Stimulated activated CD8-positive, alpha-beta memory T cell treated with anti-CD3 and anti-CD28 coated beads, Interleukin-15, amount 100 ng/mL, for 4 hours (primary cell): Measurements from ENCODE around the gene LNPEP.
"Not testable (repeated sequence)": the region's sequence is repeated elsewhere in the genome, so short reads cannot be mapped to it uniquely, and the experiment has no call there.

Experiments
- DNase-seq, 2 donors: peaks; one replicate each; pipeline ENCODE4 v3.0.0-alpha.2; 2020; ENCODE audit warnings: low read depth in 2 of 2

The LNPEP gene

GRCh38 chr5:96930058-96930457, 5.8 kb upstream of the LNPEP start:
- no peak for DNase-seq

- DNase-seq: no peak
Observed at GRCh38 chr5:96930589-96930988, 5.3 kb upstream of the LNPEP start.

DNA sequence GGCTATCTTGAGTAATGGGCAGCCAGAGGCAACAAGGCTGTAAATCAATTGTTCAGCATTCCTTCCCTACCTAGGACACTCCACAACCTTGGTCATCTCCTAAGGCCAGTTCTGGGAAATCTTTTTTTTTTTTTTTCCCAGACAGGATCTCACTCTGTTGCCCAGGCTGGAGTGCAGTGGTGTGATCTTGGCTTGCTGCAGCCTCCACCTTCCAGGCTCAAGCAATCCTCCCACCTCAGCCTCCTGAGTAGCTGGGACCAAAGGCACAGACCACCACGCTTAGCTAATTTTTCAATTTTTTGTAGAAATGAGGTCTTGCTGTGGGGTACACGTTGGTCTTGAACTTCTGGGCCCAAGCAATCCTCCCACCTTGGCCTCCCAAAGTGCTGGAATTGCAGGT, 4.8 kb upstream of the LNPEP start:
- not testable (repeated sequence) for DNase-seq

DNA sequence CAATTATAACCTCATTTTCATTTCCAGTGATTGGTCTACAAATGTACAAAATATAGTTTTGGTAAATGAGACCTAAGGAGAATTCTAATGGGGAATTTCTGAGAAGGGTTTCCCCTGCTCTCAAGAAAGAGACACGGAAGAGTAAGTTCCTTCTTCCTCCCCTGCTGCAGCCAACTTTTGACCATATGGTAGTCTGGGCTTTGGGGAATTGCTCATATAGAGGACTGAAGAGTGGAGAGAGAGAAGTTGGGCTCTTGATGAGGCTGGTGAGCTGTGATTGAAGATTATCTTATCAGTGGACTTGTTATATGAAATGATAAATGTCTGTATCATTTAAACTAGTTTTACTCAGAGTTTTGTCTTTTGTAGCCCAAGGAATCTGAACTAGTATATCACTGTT, 4.3 kb upstream of the LNPEP start:
- DNase-seq: no peak

DNA sequence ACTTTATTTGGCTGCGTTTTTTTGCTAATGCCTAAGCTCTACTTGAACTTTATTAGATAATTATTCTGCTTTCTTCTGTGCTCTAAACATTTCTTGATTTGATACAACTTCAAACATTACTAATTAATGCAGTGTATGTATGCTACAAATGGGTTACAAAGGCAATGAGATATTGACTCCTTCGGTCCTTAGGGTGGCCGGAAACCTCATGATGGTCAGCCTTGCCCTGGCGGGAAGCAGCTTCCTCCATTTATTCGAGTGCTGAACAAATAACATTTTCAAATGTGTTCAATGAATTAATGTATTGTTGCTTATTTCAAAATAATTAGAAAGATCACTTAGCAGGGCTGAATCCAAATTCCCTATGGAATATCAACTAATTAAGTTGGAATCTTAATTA, 3.9 kb upstream of the LNPEP start:
- no peak for DNase-seq

DNA sequence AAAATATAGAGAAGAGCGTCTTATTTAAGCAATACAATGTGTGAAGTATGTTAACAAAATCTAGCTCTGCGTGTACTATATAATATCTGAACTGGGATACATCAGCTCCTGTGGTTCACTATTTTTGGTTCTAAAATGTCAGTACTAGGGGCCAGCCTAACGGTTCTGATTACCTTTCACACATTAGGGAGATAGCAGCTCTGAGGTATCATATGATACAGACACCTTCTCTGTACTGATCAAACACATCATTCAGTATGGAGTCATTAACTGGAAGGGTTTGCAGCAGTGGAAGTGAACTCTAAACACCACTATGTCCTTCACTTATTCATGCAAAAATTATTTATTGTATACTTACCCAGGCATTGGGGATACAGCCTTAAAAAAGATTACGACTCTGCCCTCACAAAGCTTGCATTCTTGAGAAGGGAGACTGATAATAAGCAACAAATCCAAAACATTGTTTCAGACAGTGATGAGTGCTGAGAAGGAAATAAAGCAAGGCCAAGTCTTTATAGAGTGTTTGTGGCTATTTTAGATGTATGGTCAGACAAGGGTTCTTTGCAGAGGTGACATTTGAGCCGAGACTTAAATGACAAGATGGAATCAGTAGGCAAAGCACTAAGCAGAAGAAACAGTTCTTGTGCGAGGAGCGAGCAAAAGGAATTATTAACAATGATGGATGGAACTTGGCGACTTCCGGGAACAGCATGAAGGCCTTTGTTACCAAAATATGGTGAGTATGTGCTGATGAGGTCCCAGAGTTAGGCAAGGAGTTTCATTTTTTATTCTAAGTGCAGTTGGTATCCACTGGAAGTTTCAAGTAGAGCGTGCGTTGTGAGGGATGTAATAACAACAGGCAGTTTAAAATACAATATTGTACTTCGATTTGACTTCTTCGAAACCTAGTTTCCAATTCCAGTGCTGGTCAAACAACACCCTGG, 1.8 kb upstream of the LNPEP start:
- no peak for DNase-seq

GRCh38 chr5:96934708-96935558, 947 bp upstream of the LNPEP start:
- peak; percentile 81 to 87 for DNase-seq

DNA sequence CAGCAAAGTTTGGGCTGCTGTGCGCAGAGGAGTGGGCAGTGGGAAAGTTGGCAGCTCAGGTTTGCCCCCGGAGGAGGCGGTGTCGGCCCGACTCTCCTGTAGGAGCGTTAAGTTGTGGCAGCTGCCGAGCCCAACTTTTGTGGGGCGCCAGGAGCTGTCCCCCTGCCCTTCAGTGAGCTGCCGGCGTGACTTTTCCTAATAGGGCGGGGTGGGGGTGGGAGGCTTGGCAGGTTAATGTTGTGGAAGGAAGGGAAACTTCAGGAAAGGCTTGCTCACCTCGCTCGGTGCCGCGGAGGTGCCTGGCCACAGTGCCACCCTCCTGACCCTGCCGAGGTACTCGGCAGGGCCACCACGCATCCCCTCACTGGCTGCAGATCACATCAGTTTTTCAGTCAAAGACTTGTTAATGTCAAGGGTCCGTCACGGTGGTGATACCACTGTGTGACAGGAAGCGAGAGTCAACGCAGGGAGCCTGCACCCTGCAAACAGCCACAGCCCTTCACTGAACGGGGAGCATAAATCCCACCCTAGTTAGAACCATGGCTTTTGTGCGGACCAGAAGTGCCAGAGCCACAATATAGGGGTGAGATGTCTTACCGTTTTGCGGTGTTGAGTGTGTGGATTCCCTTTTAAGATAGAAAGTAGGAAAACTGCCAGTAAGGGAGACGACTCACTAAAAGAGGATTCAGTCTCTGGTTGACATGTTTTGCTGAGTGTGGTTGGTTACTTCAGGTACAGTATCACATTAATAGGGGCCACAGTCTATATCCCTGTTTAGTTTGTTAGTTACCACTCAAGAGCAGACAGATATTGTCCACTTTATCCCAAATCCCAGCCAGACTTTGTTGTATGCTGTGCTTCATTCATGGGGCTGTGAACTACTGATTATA, 796 bp downstream of the LNPEP start:
- DNase-seq: peak; percentile 7 to 23

DNA sequence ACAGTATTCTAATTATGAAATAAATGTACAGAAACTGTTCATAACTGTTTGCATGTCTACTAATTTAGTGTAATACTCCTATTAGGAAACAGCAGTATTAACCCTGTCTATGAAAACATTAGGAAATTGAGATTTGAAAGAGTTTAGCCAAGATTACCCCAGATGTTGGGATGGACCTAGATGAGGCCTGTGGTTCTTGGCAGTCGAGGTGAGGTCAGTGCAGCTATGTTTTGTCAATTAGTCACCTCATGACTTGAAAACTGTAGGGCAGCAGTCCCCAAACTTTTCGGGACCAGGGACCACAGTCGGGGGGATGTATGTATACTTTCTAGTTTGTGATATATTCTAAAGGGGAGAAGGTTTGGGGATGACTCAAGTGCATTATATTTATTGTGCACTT, 4.7 kb downstream of the LNPEP start:
- DNase-seq: no peak

- no peak for DNase-seq
Observed at GRCh38 chr5:96941140-96941539, 5.3 kb downstream of the LNPEP start.

DNA sequence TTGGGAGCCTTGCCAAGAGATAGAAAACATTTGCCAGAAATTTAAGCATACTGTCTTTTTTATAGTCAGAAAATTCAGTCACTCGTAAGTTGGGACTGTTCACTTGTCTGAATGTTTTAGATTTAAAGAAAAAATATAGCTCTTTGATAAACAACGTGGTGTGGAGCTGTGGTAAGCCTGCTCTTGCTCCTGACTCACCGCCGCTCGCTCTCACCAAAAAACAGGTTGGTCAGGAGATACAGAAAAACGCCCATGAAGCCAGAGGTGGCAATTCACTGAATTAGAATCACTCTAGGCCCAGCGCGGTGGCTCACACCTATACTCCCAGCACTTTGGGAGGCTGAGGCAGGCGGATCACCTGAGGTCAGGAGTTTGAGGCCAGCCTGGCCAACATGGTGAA, 6.2 kb downstream of the LNPEP start:
- DNase-seq: peak; percentile 5 to 14

DNA sequence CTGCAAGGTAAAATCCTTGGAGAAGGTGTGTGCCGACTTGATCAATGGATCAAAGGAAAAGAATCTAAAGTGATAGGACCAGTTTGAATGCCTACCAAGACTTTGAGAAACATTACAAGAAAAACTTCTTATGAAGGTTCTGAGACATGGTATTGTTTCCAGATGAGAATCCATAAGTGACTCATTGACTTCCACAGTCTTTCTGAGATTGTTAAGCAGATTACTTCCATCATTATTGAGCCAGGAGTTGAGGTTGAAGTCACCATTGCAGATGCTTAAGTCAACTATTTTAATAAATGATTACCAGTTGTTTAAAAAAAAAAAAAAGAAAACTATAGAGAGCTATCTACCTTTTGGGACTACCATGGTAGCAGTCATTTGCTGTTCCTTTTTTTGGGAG, 7.0 kb downstream of the LNPEP start:
- no peak for DNase-seq

GRCh38 chr5:96943799-96944198, 7.9 kb downstream of the LNPEP start:
- no peak for DNase-seq

DNA sequence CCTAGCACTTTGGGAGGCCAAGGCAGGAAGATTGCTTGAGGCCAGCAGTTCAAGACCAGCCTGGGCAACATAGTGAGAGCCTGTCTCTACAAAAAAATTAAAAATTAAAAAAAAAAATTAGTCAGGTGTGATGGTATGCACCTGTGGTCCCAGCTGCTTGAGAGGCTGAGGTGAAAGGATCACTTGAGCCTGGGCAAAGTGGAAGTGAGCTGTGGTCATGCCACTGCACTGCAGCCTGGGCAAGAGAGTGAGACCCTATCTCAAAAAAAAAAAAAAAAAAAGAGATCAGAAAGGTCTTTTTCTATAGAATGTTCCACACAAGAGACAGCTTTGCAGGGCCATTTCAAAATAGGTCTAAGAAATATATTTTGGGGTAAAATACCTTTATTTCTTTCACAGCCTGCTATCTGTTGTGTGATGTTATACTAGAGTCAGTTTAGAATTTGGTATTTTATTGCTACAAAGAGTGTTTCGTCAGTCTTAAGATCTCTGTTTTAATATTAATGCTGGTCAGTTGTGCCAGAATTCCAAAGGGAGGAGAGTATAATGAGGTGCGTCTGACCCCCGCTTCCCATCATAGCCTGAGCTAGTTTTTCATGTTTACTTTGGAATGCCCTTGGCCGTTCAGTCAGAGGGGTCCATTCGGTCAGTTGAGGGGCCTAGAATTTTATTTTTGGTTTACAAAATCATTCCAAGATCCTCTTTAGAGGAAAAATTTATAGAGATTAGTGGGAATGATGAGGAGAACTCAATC, 9.4 kb downstream of the LNPEP start:
- DNase-seq: no peak

DNA sequence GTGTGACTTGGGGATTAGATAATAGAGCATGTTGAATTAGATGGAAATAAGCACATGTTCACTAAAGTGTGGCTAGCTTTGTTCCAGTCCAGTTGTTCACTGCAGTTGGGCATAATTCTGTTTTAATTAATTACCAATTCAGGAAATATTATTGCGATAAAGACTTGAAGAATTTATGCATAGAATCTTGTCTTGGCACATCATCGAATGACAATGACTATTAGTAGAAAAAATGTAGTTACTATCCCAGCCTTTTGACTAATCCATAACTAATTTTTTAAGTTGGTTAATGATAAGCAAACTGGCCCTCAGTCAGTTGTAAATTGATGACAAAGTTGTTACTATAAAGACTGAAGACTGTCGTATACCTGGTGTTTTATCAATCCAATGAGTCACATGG, 10.5 kb downstream of the LNPEP start:
- no peak for DNase-seq

DNA sequence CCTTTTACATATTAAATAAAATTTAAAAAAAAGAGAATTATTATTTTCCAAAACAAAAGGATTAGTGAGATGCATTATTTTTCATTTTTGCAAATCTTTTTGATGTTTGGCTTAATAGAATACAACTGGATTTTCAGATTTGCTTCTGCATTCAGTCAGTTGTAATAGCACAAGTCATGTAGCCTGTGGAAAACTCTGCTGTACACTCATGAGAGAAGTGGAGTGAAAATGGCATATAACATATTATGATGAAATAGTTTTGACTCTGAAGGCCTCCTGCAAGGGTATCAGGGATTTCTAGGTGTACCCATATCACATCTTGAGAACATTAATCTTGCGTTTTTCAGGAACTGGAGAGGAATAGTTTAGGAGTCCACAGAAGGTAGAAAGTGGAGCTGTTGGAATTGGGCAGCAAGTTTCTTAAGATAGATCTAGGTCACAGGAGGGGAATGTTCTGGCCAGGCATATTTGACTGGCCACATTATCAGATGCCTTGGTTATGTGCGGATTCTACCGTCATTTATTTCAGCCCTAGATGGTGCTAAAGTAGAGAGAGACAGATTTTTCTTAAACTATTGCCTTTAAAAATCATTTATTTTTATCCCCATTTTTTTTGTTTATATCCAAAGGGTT, 16.4 kb downstream of the LNPEP start:
- DNase-seq: no peak

GRCh38 chr5:96952974-96953730, 17.3 kb downstream of the LNPEP start:
- no peak for DNase-seq

GRCh38 chr5:96957254-96958049, 21.6 kb downstream of the LNPEP start:
- DNase-seq: no peak

- DNase-seq: no peak
Observed at GRCh38 chr5:96958977-96959376, 23.1 kb downstream of the LNPEP start.
